Stimulated activated CD4-positive, alpha-beta T cell treated with anti-CD3 and anti-CD28 coated beads, TNF-alpha, amount 100 ng/mL, for 1 hour (primary cell): Measurements from ENCODE around the gene H2AZ2.
"Not testable (repeated sequence)": the region's sequence is repeated elsewhere in the genome, so short reads cannot be mapped to it uniquely, and the experiment has no call there.

ENCODE experiments used
- DNase-seq, 3 donors: peaks; one replicate each; pipeline ENCODE4 v3.0.0-alpha.2; 2020; ENCODE audit warnings: low read depth in 3 of 3, low spot score in 1 of 3

H2AZ2 gene

GRCh38 chr7:44871918-44872317 lies 24.0 kb upstream of the H2AZ2 start:
- DNase-seq = not testable (repeated sequence)

DNA sequence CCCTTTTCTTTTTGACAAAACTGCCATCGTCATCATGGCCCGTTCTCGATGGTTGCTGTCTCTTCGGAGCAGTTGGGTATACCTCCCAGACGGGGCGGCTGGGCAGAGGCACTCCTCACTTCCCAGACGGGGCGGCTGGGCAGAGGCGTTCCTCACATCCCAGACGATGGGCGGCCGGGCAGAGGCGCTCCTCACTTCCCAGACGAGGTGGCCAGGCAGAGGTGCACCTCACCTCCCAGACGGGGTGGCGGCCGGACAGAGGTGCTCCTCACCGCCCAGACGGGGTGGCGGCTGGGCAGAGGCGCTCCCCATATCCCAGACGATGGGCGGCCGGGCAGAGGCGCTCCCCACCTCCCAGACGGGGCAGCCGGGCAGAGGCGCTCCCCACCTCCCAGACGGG lies 22.9 kb upstream of the H2AZ2 start:
- DNase-seq = not testable (repeated sequence)

- not testable (repeated sequence) for DNase-seq
Measured at GRCh38 chr7:44870336-44870735, 22.4 kb upstream of the H2AZ2 start.

DNA sequence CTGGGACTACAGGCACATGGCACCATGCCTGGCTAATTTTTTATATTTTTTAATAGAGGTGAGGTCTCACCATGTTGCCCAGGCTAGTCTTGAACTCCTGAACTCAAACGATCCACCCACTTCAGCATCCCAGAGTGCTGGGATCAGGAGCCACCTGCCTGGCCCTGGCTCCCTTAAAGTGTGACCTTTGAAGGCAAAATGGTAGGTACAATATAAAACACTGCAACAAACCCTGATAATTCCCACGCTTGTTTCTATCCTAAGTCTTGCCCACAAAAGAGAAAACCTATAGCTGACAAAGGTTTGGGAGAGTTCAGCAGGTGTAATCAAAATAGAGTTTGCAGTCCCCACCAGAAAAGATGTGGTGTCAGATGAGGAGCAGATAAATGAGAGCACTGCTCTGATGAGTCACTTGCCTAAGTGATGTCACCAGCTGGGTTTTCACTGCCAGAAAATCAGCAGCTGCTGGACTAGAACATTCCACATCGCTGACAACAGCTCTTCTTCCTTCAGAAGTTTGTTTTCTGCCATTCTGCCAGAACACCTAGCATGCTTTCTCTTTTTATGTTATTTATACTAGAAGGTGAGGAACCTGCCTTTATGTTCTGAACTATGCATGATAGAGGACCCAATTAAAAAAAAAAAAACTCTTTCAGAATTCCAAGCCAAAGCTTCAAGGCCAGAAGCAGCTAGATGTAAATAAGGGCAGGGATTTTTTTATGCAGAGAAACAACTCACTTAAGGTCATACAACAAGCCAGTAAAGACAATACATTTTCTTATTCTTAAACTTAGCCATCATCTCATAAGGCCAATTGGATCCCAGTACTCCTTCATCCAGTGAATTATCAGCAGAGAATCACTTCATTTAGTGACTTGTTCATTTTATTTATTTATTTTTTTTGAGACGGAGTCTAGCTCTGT lies 19.4 kb upstream of the H2AZ2 start:
- DNase-seq = no peak

- not testable (repeated sequence) for DNase-seq
Measured at GRCh38 chr7:44861949-44862348, 14.1 kb upstream of the H2AZ2 start.

GRCh38 chr7:44858161-44858560 lies 10.3 kb upstream of the H2AZ2 start:
- DNase-seq = no peak

DNA sequence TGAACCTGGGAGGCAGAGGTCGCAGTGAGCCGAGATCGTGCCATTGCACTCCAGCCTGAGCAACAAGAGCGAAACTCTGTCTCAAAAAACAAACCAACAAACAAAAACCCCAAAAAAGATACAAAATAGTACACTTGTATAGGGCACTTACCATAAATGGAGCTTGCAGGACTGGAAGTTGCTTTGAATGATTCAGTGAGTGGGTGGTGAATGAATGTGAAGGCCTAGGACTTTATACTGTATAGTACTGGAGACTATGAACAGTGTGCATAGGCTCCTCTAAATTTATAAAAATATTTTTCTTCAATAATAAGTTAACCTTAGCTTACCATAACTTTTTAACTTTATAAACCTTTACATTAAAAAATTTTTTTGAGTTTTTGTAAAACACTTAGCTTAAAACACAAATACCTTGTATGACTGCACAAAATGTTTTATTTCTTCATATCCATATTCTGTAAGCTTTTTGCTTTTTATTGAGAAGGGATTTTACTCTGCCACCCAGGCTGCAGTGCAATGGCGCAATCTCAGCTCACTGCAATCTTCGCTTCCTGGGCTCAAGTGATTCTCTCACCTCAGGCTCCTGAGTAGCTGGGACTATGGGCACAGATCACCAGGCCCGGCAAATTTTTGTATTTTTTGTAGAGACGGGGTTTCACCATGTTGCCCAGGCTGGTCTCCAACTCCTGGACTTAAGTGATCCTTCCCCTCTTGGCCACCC lies 6.9 kb upstream of the H2AZ2 start:
- DNase-seq = no peak

- DNase-seq = no peak
Measured at GRCh38 chr7:44853391-44853790, 5.5 kb upstream of the H2AZ2 start.

GRCh38 chr7:44852590-44852989 lies 4.7 kb upstream of the H2AZ2 start:
- DNase-seq = no peak

DNA sequence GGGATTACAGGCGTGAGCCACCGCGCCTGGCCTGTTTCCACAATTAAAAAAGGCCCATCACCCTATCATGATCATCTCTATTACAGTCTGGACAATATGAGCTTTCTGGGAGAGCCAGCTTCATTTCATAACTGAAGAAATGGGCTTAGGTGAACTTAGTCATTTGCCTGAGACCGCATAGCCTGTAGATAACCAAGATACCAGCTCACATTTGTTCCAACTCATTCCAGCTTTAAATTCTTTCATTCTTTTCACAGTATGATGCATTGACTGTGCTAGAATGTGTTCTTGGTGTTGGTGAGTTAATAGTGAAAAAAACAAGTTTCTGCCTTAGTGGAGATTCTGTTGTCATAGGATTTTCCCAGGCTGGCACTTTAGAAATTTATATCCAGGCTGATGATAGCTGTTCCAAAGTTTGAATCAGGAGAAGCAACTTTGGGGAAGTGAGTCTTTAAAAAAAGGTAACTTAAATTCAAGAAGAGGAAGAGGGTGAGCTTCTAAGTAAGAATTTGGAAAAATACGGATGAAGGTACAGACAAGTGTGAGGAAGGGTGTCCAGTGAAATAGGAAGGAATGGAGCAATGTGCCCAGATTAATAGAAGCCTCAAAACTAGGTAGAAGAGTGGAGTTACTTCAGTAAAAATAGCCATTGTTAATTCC lies 2.1 kb upstream of the H2AZ2 start:
- DNase-seq = no peak

- DNase-seq = no peak
Measured at GRCh38 chr7:44849259-44849884, 1.5 kb upstream of the H2AZ2 start.

DNA sequence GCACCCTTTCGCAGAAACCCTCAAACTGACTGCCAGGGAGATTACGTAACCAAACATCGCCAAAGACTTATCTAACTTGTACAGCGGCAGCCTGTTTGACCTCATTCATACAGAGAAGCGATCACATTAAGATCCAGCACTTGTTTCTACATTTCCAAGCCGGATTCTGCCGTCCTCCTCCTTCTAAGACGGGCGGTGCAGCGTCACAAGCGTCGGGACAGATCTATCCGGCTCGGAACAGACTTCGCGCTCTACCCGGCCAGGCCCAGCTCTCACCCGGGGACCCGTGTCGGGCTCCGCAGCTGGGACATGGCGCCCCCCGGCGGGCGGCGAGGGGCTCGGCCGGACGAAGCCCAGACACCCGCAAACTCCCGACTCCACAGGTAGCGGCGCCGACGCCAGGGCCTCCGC lies 373 bp downstream of the H2AZ2 start:
- peak; percentile 72 to 76 (median 74) for DNase-seq

- DNase-seq = no peak
Measured at GRCh38 chr7:44846816-44847508, 925 bp downstream of the H2AZ2 start.

- not testable (repeated sequence) for DNase-seq
Measured at GRCh38 chr7:44846390-44846789, 1.5 kb downstream of the H2AZ2 start.

DNA sequence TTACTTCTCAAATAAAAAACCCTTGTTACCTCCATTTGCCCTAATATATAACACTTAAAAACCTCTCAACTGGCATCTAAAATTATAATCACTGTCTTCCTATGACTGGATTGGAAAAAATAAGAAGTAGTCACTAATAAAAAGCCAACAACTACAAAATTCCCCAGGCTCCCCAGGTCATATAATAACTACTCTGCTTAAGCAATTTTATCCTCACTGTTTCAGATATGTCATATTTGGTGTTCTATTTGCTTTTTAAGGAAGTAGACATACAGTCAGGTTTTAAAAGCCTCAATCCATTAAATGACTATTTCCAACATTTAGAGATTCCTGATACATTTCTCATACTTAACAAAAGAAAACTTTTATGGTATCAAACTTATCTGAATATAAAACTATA lies 2.4 kb downstream of the H2AZ2 start:
- DNase-seq = no peak

GRCh38 chr7:44843440-44843839 lies 4.4 kb downstream of the H2AZ2 start:
- not testable (repeated sequence) for DNase-seq

- not testable (repeated sequence) for DNase-seq
Measured at GRCh38 chr7:44842675-44843074, 5.2 kb downstream of the H2AZ2 start.

GRCh38 chr7:44838751-44839150 lies 9.1 kb downstream of the H2AZ2 start:
- no peak for DNase-seq

GRCh38 chr7:44827567-44827966 lies 20.3 kb downstream of the H2AZ2 start:
- no peak for DNase-seq

GRCh38 chr7:44824894-44825526 lies 22.9 kb downstream of the H2AZ2 start:
- DNase-seq = no peak
